ENCODE measurements around the gene KIAA1958. TPM values are rescaled to one million over a fixed set of nuclear protein-coding genes. Genes with fewer than 3 reads are reported as not detected.

The KIAA1958 gene
- total and polyA plus RNA-seq, 10 of the 15 experiments (the other 5 are each of a cell fraction or from before 2014, with no cell fraction given), result 0.53 to 8.7 (median 4.0) TPM

GRCh38 chr9:112439171-112439570 is 47.5 kb upstream of the KIAA1958 start (continued):
- TF ChIP-seq SRF (IDR thresholded peaks at IDR 0.05; ENCODE audit: low read depth in 2 of 2, low read length in 2 of 2) (no peak), NFYB (IDR thresholded peaks at IDR 0.05; ENCODE audit: insufficient read depth, low read depth, low read length) (no peak), TCF3 (IDR thresholded peaks at IDR 0.05; ENCODE audit: borderline replicate concordance, insufficient read depth, low read depth, low read length) (no peak), POLR2AphosphoS5 (IDR thresholded peaks at IDR 0.05; ENCODE audit: low read length) (no peak), KLF5 (IDR thresholded peaks at IDR 0.05; ENCODE audit: partially characterized antibody) (no peak)

- Histone ChIP-seq H3K9ac (ENCODE audit: control insufficient read depth, insufficient read depth, low read length) (no peak overlapping the region), H3K27me3 (replicated peaks in 1 of 2; ENCODE audit: control insufficient read depth in 2 of 2, insufficient read depth in 2 of 2, low read length in 1 of 2) (no peaks in the 10 kb centered on the region), H4K20me1 (ENCODE audit: control insufficient read depth, insufficient read depth) (no peaks in the 10 kb centered on the region), H3K79me2 (ENCODE audit: control insufficient read depth, insufficient read depth, low read length) (no peaks in the 10 kb centered on the region), H3K4me3 (no peak overlapping the region), H3K27ac (ENCODE audit: control insufficient read depth, insufficient read depth) (no peak overlapping the region), H2AFZ (ENCODE audit: control insufficient read depth, low read depth, low read length) (no peak overlapping the region), H3K36me3 (ENCODE audit: control insufficient read depth in 2 of 2, insufficient read depth in 2 of 2, low read length in 1 of 2) (no peaks in the 10 kb centered on the region; a peak in 1 of 4 replicates), H3K4me1 (ENCODE audit: control insufficient read depth, insufficient read depth, low read length) (0 out of 2 replicates have a peak, but pooled peaks cover under 1% of the 10 kb centered on the region), H3K4me2 (ENCODE audit: control insufficient read depth, insufficient read depth) (no peak overlapping the region), H3K9me3 (replicated peaks; ENCODE audit: control insufficient read depth, insufficient read depth, low read length) (no peaks in the 10 kb centered on the region)
- SMC1A ChIA-PET (ENCODE audit: uncharacterized antibody, unreplicated experiment), result interaction anchor here (0.6 to 1.0 kb wide), 3 partner anchors 61 to 272 kb away, joined by 3 to 5 read pairs (median 3); no protein-coding TSS in a partner anchor
- CTCF ChIA-PET, result interaction anchor here (1.0 kb wide), 1 partner anchor 11 kb away, joined by 3 read pairs; no protein-coding TSS in a partner anchor
- FAIRE-seq (no peak), DNase-seq (ENCODE audit: low read depth, low spot score) (no peak), ATAC-seq (no peak)
- in situ Hi-C loops (cut with MboI), result loop anchor here (5.0 kb wide), 1 partner anchor 357 kb away; no protein-coding TSS in a partner anchor
- no TSS peak for BruUV-seq (replicated peaks)
- intact Hi-C loops (cut with micrococcal nuclease; ENCODE audit: unreplicated experiment), result loop anchor here (5.0 to 10.0 kb wide), 4 partner anchors 65 to 465 kb away; partner anchors contain the start of gene INIP
- POLR2A ChIA-PET, result interaction anchor here (0.5 kb wide), 1 partner anchor 391 kb away, joined by 4 read pairs; no protein-coding TSS in a partner anchor
- RAD21 ChIA-PET (ENCODE audit: unreplicated experiment), result interaction anchor here (1.0 kb wide), 1 partner anchor 380 kb away, joined by 3 read pairs; no protein-coding TSS in a partner anchor
- 97% methylated on average over 2 of the region's 2 CpGs for WGBS (ENCODE audit: insufficient coverage, insufficient replicate concordance, low lambda C conversion rate, missing lambda C conversion rate)
- no peak for TF ChIP-seq ASH2L (IDR thresholded peaks at IDR 0.05; ENCODE audit: borderline replicate concordance, low read depth)
- TF ChIP-seq ZNF622 (IDR thresholded peaks at IDR 0.05), result no peak
- TF ChIP-seq MAX (IDR thresholded peaks at IDR 0.05; ENCODE audit: low read depth, low read length), result no peak
- TF ChIP-seq NKRF (conservative IDR thresholded peaks at IDR 0.05), result no peak
- no peak for TF ChIP-seq MLLT1 (IDR thresholded peaks at IDR 0.05)
- no peak for TF ChIP-seq NFYA (IDR thresholded peaks at IDR 0.05; ENCODE audit: borderline replicate concordance, low read depth, low read length)
- TF ChIP-seq MTA3 (IDR thresholded peaks at IDR 0.05; ENCODE audit: borderline replicate concordance, low read length), result no peak
- TF ChIP-seq CHD1 (IDR thresholded peaks at IDR 0.05; ENCODE audit: low read depth, low read length), result no peak
- TF ChIP-seq MYB (IDR thresholded peaks at IDR 0.05; ENCODE audit: borderline replicate concordance, low read depth, low read length), result no peak
- TF ChIP-seq STAT1 (conservative IDR thresholded peaks at IDR 0.05), result no peak
- TF ChIP-seq GABPA (IDR thresholded peaks at IDR 0.05; ENCODE audit: low read depth), result no peak
- no peak for TF ChIP-seq ZNF384 (IDR thresholded peaks at IDR 0.05; ENCODE audit: borderline replicate concordance, low read depth, low read length)
- TF ChIP-seq RBBP5 (conservative IDR thresholded peaks at IDR 0.05), result no peak
Observed at GRCh38 chr9:112439825-112440224, 46.8 kb upstream of the KIAA1958 start.

Measured in GM12878 (cell line).